HG03432 (cell line): ENCODE results near the gene DCAF17.
"Not testable (repeated sequence)": the region's sequence is repeated elsewhere in the genome, so short reads cannot be mapped to it uniquely, and the experiment has no call there.

ENCODE experiments used
- ATAC-seq: cut with Tn5 transposase; IDR thresholded peaks from one replicate; pipeline ENCODE4 v1.9.1; 2021; ENCODE audit warnings: mild to moderate bottlenecking, moderate library complexity; ENCODE audit not compliant: unreplicated experiment

Gene DCAF17

GRCh38 chr2:171509945-171510731, 76.1 kb downstream of the DCAF17 start:
- peak; percentile 76 for ATAC-seq

- no peak for ATAC-seq
Measured at GRCh38 chr2:171512014-171512413, 78.0 kb downstream of the DCAF17 start.

- ATAC-seq = no peak
Measured at GRCh38 chr2:171512683-171513195, 78.7 kb downstream of the DCAF17 start.

- ATAC-seq = peak; percentile 69
Measured at GRCh38 chr2:171513719-171514160, 79.7 kb downstream of the DCAF17 start.

GRCh38 chr2:171514908-171515582, 81.0 kb downstream of the DCAF17 start:
- no peak for ATAC-seq

- no peak for ATAC-seq
Measured at GRCh38 chr2:171515672-171516298, 81.8 kb downstream of the DCAF17 start.

- no peak for ATAC-seq
Measured at GRCh38 chr2:171516793-171517192, 82.8 kb downstream of the DCAF17 start.

GRCh38 chr2:171520471-171520870, 86.4 kb downstream of the DCAF17 start:
- ATAC-seq = no peak

GRCh38 chr2:171521361-171522051, 87.5 kb downstream of the DCAF17 start:
- no peak for ATAC-seq

GRCh38 chr2:171522052-171522787, 88.2 kb downstream of the DCAF17 start, which contains the start of gene CYBRD1:
TSS of gene CYBRD1 (plus strand) at chr2:171522474. CDS start at chr2:171522546, 72 bp downstream.
- ATAC-seq = peak; percentile 66

- ATAC-seq = peak; percentile 28
Measured at GRCh38 chr2:171522788-171523087, 88.7 kb downstream of the DCAF17 start.

- peak; percentile 45 for ATAC-seq
Measured at GRCh38 chr2:171523088-171524017, 89.3 kb downstream of the DCAF17 start.

- no peak for ATAC-seq
Measured at GRCh38 chr2:171524018-171524401, 90.0 kb downstream of the DCAF17 start.

- no peak for ATAC-seq
Measured at GRCh38 chr2:171529914-171530313, 95.9 kb downstream of the DCAF17 start.

- no peak for ATAC-seq
Measured at GRCh38 chr2:171530378-171530777, 96.4 kb downstream of the DCAF17 start.

GRCh38 chr2:171530859-171531258, 96.8 kb downstream of the DCAF17 start:
- ATAC-seq = not testable (repeated sequence)

GRCh38 chr2:171531291-171531690, 97.3 kb downstream of the DCAF17 start:
- ATAC-seq = no peak

- ATAC-seq = no peak
Measured at GRCh38 chr2:171531836-171532450, 97.9 kb downstream of the DCAF17 start.

- ATAC-seq = no peak
Measured at GRCh38 chr2:171533331-171533730, 99.3 kb downstream of the DCAF17 start.
